GM19238 (cell line): ENCODE measurements around the gene NYNRIN.

ENCODE experiments used
- DNase-seq: peaks from one replicate; pipeline ENCODE4 v3.0.0; 2011; ENCODE audit warnings: low spot score; ENCODE audit not compliant: insufficient read length

The NYNRIN gene

GRCh38 chr14:24431569-24432258 is 32.9 kb downstream of the NYNRIN start:
- DNase-seq: peak; percentile 91

- DNase-seq: no peak
Observed at GRCh38 chr14:24432259-24433131, 33.7 kb downstream of the NYNRIN start.

DNA sequence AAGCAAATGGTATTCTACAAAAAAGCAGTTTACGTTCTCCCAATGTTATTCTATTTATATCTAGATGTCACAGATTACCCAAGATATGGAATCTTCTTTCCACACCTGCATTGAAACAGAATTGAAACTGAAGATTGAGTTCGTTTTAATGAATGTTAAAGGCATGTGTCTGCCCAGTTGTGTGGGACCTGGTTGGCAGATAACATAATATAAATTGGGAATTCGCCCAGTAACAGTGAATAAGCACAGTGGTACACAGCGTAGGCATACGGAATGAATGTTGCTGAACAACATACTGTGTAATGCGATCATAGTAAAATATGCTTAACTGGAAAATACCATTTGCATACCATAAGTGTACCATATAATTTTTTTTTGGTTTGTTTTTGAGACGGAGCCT is 35.2 kb downstream of the NYNRIN start:
- DNase-seq: no peak

DNA sequence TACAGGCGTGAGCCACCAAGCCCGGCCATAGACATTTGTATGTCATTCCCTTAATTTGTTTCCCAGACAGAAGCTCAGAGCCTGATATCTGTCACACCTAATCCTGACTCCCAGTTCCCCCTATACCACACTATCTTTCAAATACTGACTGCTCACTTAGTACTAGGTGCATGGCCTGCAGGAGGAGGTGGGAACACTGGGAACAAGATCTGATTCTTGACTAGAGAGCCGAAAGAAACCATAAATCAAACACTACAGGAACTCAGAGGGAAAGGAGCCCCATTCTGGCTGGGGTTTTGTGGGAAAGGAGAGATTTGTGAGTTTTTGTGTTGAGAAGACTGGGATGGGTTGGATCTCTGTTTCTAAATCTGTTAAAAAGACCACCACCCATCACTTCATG is 35.9 kb downstream of the NYNRIN start:
- DNase-seq: no peak

- DNase-seq: no peak
Observed at GRCh38 chr14:24435192-24435810, 36.5 kb downstream of the NYNRIN start.

- no peak for DNase-seq
Observed at GRCh38 chr14:24435998-24436354, 37.2 kb downstream of the NYNRIN start.

- peak; percentile 56 for DNase-seq
Observed at GRCh38 chr14:24436355-24437019, 37.7 kb downstream of the NYNRIN start.

GRCh38 chr14:24437020-24437735 is 38.4 kb downstream of the NYNRIN start:
- DNase-seq: no peak

DNA sequence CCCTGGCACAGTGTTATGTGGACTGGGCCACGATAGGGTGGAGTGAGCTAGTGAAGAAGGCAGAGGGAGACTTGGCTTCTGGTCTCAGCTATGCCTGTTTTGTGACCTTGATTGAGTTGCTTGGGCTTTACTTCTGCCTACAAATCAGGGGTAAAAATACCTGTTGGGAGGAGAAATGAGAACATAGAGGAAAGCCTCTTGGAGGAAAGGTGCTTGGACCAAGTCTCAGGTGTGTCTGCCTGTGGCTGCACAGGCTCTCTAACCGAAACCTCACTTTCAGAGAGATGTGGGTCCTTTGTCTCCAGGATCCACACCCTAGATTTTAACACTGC is 38.9 kb downstream of the NYNRIN start:
- DNase-seq: no peak

- DNase-seq: no peak
Observed at GRCh38 chr14:24438223-24439097, 39.7 kb downstream of the NYNRIN start.

- no peak for DNase-seq
Observed at GRCh38 chr14:24439257-24439656, 40.5 kb downstream of the NYNRIN start.

- no peak for DNase-seq
Observed at GRCh38 chr14:24439830-24440605, 41.2 kb downstream of the NYNRIN start.

DNA sequence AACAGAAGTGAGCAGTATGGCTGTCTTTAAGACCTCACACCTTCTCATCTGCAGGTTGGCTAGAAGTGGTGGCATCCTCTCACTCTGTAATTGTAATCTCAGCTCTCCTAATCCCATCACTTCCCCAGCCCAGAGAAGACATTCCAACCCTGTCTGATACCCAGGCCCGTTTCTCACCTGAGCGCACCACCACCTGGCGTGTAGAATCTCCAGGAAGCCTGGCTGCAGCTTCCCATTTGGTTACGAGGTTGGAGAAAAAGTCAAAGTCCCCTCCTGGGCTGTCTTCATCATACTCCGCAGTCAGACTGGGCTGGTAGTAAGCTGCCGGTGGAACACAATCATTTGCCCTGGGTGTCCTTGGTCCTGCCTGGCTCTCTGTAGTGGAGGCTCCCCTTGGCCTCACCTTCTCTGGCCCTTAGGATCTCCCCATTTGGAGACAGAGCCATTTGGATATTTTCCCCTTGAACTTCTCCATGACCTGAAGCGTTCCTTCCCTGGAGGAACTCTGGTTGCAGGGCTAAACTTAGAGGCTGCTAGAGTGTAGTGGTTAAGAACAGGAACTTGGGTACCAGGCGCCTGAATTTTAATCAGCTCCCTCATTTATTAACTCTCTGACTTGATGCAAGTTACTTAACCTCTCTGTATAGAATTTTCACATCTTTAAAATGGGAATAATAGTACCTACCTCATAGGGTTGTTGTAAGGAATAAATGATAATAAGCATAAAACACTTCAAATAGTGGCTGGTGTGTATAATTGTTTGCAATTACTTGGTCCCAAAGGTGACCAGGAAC is 42.0 kb downstream of the NYNRIN start:
- no peak for DNase-seq

GRCh38 chr14:24441485-24441884 is 42.7 kb downstream of the NYNRIN start:
- no peak for DNase-seq

DNA sequence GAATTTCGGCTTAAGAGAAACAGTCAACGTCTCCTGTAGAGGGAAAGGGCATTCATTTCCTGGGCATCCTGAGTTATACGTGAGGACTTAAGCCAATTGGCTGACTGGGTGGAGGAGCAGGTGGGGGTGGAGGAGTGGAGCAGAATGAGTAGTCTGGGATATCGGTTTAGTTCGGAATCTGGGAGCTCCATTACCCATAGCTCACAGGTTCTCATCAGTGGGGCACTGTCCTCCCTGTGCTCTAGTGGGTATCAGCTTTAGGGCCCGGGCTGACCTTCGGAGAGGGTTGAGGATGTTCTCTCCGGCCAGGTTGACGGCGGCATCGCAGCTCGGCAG is 43.1 kb downstream of the NYNRIN start:
- DNase-seq: no peak

- DNase-seq: peak; percentile 87
Observed at GRCh38 chr14:24442240-24443052, 43.6 kb downstream of the NYNRIN start, which contains the start of gene SDR39U1. Gene SDR39U1 (minus strand): TSS chr14:24442776. CDS start chr14:24442769, 7 bp downstream.

GRCh38 chr14:24443053-24443665 is 44.4 kb downstream of the NYNRIN start:
- no peak for DNase-seq
